NCI-H524 (cell line): Measurements from ENCODE around the gene RBPJL.
A peak's percentile ranks its signal among the peaks of the same experiment; 100 is the strongest.

Source experiments
- DNase-seq, 2 experiments: peaks; one replicate each; lab custom pipeline; 2025; lab: John Stamatoyannopoulos, UW

RBPJL gene, protein sequence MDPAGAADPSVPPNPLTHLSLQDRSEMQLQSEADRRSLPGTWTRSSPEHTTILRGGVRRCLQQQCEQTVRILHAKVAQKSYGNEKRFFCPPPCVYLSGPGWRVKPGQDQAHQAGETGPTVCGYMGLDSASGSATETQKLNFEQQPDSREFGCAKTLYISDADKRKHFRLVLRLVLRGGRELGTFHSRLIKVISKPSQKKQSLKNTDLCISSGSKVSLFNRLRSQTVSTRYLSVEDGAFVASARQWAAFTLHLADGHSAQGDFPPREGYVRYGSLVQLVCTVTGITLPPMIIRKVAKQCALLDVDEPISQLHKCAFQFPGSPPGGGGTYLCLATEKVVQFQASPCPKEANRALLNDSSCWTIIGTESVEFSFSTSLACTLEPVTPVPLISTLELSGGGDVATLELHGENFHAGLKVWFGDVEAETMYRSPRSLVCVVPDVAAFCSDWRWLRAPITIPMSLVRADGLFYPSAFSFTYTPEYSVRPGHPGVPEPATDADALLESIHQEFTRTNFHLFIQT

GRCh38 chr20:45306431-45306982 is at the start of gene RBPJL:
Gene RBPJL (plus strand): TSS chr20:45306840. CDS start chr20:45306923, 83 bp downstream.
- DNase-seq, result no peak

DNA sequence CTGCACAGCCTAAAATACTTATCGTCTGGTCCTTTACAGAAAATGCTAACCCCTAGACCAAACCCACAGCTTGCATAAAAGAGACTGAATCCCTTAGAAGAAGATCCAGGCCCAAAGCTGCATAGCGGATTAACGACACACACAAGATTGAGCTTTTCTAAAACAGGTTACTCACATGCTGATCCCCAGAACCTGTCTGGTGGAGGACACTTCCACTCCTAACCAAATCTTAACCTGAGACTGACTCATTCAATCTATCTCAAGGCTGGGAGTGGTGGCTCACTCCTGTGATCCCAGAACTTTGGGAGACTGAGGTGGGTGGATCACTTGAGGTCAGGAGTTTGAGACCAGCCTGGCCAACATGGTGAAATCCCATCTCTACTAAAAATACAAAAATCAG is 49.5 kb upstream of the RBPJL start:
- DNase-seq, result no peak

DNA sequence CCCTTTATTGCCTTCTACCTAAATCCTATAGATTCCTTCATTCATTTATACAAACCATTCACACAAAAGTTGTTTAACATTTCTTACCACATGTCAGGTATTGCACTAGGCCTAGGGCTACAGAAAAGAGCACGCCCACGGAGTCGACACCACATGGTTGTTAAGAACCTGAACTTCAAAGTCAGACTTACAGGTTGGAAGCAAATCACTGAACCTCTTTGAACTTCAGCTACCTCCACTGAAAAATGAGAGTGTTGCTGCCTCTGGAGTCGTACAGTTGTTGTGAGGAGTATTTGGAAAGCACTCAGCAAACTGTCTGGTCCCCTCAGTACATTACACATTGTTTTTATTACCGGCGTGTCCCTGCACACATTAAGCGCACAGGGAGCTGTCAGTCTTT is 48.9 kb upstream of the RBPJL start:
- no peak for DNase-seq

DNA sequence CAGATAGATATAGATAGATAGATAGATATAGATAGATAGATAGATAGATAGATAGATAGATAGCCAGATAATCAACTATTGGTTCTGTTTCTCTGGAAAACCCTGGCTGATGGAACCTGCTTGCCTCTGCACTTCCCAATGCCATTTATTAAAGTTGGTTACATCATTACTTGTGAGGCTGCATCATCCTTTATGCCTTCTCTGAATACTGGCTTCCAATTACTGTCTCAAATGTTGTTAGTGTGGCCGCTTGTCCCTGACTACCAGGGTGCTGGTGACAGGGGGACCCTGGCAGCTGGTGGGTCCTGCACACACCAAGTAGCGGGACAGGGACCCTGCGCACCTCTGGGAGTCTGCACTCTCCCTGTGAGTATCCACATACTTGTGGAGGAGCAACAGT is 48.4 kb upstream of the RBPJL start:
- no peak for DNase-seq

GRCh38 chr20:45258664-45259063 is 48.0 kb upstream of the RBPJL start:
- no peak for DNase-seq

- DNase-seq, result no peak
Observed at GRCh38 chr20:45263556-45264266, 42.9 kb upstream of the RBPJL start.

- no peak for DNase-seq
Observed at GRCh38 chr20:45266977-45267376, 39.7 kb upstream of the RBPJL start.

DNA sequence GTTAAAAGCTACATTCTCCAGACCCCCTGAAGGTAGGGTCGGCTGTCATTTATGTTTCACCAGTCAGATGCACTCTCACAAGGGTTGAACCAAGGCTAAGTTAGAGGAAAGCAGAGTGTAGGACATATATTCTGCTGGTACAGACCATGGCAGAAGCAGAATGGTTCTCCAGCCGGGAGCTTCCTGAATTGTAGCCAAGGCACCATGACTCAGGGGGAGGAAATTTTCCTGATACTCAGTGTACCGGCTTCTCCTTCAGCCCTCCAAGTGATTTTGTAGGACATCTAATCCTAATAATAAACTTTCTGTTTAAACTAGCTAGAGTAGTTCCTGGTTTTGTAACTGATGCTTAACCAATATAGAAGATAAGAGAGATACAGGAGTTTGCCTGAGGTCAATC is 38.1 kb upstream of the RBPJL start:
- no peak for DNase-seq

- DNase-seq, result no peak
Observed at GRCh38 chr20:45269056-45269455, 37.6 kb upstream of the RBPJL start.

DNA sequence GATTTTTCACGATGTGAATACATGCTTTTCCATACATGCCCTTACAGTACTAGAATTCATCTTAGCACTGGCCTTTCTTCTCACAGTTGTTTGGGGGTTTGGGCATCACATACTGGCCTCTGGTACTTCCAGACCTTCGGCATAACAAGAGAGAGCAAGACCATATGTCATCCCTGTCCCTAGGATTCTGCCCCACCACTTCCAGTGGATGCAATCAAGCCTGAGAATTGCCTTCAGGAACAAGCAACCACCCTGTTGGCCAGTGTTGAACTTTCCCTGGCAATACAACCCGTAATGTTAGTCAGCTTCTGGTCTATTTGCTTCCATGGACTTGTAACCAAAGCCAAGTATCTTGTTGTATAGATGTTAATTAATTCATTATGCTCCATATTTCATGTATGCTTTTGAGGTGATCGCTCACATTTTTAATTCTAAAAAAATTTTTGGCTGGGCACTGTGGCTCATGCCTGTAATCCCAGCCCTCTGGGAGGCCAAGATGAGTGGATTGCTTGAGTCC is 36.8 kb upstream of the RBPJL start:
- no peak for DNase-seq

- DNase-seq, result no peak
Observed at GRCh38 chr20:45275338-45275737, 31.3 kb upstream of the RBPJL start.

- no peak for DNase-seq
Observed at GRCh38 chr20:45279992-45280391, 26.6 kb upstream of the RBPJL start.

DNA sequence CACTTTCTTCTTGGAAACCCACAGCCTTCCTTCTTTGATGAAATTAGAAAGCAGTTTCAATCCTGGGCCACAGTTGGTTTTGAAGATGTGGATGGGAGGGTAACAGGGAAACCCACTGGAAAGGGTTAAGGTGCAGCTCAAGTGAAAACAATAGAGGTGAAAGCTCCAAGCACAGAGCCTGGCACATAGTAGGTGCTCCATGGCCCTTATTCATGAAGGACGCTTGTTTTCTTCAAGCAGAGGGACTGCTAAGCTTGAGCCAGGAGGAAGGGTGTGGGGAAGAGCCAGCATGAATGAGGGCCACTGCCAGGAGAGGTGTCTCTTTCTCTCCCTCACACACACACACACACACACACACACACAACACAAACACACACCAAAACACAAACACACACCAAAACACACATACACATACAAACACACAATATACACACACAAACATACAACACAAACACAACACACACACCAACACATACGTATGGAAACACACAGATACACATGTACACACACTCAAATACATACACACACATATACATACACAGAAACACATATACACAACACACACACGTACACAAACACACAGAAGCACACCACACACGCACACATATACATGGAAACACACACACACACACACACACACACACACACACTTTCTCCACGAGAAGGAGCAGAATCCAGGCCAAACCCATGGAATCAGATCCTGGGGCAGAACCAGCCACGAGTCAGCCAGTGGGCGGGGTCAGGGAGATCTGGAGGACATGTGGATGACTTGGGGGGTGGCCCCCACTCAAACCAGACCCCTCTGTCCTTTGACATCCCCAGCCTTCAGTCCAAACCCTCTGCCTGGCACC is 23.7 kb upstream of the RBPJL start:
- DNase-seq, result no peak

DNA sequence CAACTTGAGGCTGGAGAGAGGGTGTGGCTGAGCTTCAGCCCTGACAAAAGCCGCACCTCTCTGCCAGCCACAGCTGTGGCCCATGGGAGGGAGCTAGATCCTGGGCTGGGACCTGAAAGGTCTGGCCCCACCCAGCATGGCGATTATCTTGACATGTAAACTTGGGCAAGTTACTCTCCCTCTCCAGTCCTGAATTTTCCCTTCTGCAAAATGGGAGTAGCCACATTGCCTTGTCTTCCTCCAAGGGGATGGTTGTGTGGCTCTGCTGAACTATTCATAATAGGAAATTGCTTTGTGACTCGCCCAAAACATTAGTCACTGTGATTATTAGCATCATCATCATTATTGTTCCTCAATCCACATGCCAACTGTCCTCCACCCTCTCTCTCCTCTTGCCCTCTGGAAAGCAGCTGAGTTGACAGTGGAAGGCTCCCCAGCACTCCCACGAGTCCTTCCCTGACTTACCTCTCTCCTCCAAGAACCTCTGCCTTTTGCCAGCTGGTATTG is 23.0 kb upstream of the RBPJL start:
- DNase-seq, result no peak

- no peak for DNase-seq
Observed at GRCh38 chr20:45288376-45288775, 18.3 kb upstream of the RBPJL start.

DNA sequence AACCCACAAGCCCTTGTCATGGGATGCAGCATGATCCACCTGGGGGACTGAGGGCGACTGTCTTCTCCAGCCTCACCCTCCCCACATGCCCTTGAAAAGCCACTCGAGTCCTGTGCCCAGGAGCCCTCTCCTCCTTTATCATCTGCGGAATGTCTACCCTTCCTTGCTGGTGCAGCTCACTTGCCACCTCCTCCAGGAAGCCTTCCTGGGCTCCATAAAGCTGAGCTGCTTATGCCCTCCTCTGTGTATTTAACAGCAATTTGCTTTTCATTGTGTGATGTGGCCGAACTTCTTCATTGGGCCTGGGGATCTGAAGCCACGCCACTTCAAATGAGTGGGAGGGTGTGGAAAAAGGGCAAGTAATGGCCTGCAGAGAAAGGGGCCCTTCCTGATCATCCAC is 17.8 kb upstream of the RBPJL start:
- no peak for DNase-seq

DNA sequence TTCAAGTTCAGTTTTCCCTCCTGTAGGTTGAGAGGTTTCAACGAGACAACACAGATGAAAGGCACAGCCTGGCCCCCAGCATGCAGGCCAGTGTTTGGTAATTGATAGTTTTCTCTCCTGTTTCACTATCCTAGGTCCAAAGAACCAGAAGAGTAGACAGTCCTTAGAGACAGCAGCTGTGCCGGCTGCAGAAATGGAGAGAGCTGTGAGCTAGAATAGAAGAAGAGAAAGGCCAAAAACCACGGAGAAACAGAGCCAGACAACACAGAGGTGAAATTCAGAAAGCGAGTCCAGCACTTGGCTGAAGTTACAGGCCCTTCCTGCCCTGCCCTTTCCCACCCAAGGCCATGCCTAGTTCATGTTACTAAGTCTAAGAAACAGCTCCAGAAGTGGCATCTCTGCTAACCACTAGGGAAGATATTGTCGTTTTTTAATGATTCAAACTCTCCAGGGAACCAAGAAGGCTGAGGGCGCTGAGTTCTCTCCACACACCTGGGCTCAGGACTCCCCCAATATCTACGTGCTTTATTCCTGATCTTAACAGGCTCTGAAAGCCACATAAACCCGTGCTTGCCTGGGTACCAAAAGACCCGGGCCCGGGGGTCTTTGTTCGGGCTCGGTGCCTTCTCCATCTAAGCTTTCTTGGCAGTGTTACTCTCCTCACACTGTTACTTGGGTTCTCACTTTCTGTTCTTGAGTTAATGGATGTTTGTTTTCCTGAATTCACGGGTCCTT is 16.5 kb upstream of the RBPJL start:
- DNase-seq, result no peak

- peak; percentile 74 to 90 for DNase-seq
Observed at GRCh38 chr20:45290677-45291355, 15.8 kb upstream of the RBPJL start.

- DNase-seq, result peak in 1 of 2 experiments; percentile 22
Observed at GRCh38 chr20:45291526-45291925, 15.1 kb upstream of the RBPJL start.

- no peak for DNase-seq
Observed at GRCh38 chr20:45292343-45292742, 14.3 kb upstream of the RBPJL start.
